Testis (tissue), 2 donors: ENCODE results near the gene IER3.
"Not testable (repeated sequence)": the region's sequence is repeated elsewhere in the genome, so short reads cannot be mapped to it uniquely, and the experiment has no call there.

ENCODE experiments used
- POLR2A ChIP-seq: fragments of 450-650 bp; IDR thresholded peaks from one replicate; pipeline ENCODE4 v1.6.1; 2017; ENCODE audit warnings: antibody characterized with exemption, mild to moderate bottlenecking, moderate library complexity
- TF ChIP-seq, protein P1 (sequence below), 3 experiments: fragments of 450-650 bp in 2 of 3; fragments of 200-600 bp in 1 of 3; sonication (generic) in 1 of 3; IDR thresholded peaks; one replicate each; pipeline ENCODE4 v1.5.1; 2016 to 2019; ENCODE audit warnings: antibody characterized with exemption in 3 of 3, mild to moderate bottlenecking in 2 of 3, moderate library complexity in 1 of 3

- TF ChIP-seq, protein P1, sequence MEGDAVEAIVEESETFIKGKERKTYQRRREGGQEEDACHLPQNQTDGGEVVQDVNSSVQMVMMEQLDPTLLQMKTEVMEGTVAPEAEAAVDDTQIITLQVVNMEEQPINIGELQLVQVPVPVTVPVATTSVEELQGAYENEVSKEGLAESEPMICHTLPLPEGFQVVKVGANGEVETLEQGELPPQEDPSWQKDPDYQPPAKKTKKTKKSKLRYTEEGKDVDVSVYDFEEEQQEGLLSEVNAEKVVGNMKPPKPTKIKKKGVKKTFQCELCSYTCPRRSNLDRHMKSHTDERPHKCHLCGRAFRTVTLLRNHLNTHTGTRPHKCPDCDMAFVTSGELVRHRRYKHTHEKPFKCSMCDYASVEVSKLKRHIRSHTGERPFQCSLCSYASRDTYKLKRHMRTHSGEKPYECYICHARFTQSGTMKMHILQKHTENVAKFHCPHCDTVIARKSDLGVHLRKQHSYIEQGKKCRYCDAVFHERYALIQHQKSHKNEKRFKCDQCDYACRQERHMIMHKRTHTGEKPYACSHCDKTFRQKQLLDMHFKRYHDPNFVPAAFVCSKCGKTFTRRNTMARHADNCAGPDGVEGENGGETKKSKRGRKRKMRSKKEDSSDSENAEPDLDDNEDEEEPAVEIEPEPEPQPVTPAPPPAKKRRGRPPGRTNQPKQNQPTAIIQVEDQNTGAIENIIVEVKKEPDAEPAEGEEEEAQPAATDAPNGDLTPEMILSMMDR (IDR thresholded peaks at IDR 0.05) = not testable (repeated sequence)
- not testable (repeated sequence) for TF ChIP-seq POLR2A
These were observed 22.4 kb downstream of the IER3 start for GRCh38 chr6:30722025-30722279.
